Stomach smooth muscle (tissue), 2 donors: Measurements from ENCODE around the gene PRPF39.
A peak's percentile ranks its signal among the peaks of the same experiment; 100 is the strongest.
"Not testable (repeated sequence)": the region's sequence is repeated elsewhere in the genome, so short reads cannot be mapped to it uniquely, and the experiment has no call there.

Experiments
- H3K27ac ChIP-seq: one replicate; pipeline ENCODE4 v1.7.0; 2013; ENCODE audit warnings: mild to moderate bottlenecking, low read length, inconsistent platforms
- H3K27me3 ChIP-seq, 2 donors: one replicate each; pipeline ENCODE4 v1.7.0; 2013; ENCODE audit warnings: low read length in 2 of 2; ENCODE audit not compliant: insufficient read depth in 2 of 2, control insufficient read depth in 1 of 2
- H3K36me3 ChIP-seq, 2 donors: one replicate each; pipeline ENCODE4 v1.7.0; 2013; ENCODE audit warnings: low read length in 2 of 2; ENCODE audit not compliant: control insufficient read depth in 2 of 2, insufficient read depth in 2 of 2
- H3K4me1 ChIP-seq: one replicate; pipeline ENCODE4 v1.7.0; 2013; ENCODE audit warnings: low read length; ENCODE audit not compliant: control insufficient read depth, insufficient read depth
- H3K4me3 ChIP-seq, 2 donors: one replicate each; pipeline ENCODE4 v1.7.0; 2013; ENCODE audit warnings: low read length in 2 of 2
- H3K9ac ChIP-seq, 2 donors: one replicate each; pipeline ENCODE4 v1.7.0; 2013; ENCODE audit warnings: low read length in 2 of 2, mild to moderate bottlenecking in 1 of 2
- H3K9me3 ChIP-seq, 2 donors: one replicate each; pipeline ENCODE4 v1.7.0; 2013; ENCODE audit warnings: low read length in 2 of 2; ENCODE audit not compliant: control insufficient read depth in 2 of 2
- donor health status: healthy.
- donor health status: Pancreatic carcinoma.

Gene PRPF39

GRCh38 chr14:45135659-45136395 is 51.9 kb downstream of the PRPF39 start, which contains the start of gene FANCM:
Gene FANCM, plus strand, starts transcription at chr14:45135930. Its CDS starts 102 bp downstream, at chr14:45136032.
- Histone ChIP-seq H3K4me3 (peak within 1 kb of the TSS; percentile 77 to 94), H3K4me1 (peaks cover 13% of the 10 kb centered on the region), H3K9me3 (no peaks in the 10 kb centered on the region)

GRCh38 chr14:45136399-45136798 is 52.5 kb downstream of the PRPF39 start:
- Histone ChIP-seq H3K27me3 (no peaks in the 10 kb centered on the region), H3K4me1 (peaks cover 13% of the 10 kb centered on the region), H3K9ac (peak overlapping the region; percentile 24 to 74), H3K27ac (peak overlapping the region; percentile 88), H3K36me3 (no peaks in the 10 kb centered on the region), H3K4me3 (peak overlapping the region; percentile 77 to 94), H3K9me3 (no peaks in the 10 kb centered on the region)

More at GRCh38 chr14:45135659-45136395, 51.9 kb downstream of the PRPF39 start, which contains the start of gene FANCM:
- H3K9ac ChIP-seq = peak within 1 kb of the TSS; percentile 85 to 98
- H3K27me3 ChIP-seq = no peaks in the 10 kb centered on the region
- no peaks in the 10 kb centered on the region for H3K36me3 ChIP-seq
- H3K27ac ChIP-seq = peak within 1 kb of the TSS; percentile 88

GRCh38 chr14:45140661-45141187 is 56.8 kb downstream of the PRPF39 start:
- H3K9ac ChIP-seq = no peak overlapping the region
- no peak overlapping the region for H3K27ac ChIP-seq
- no peaks in the 10 kb centered on the region for H3K9me3 ChIP-seq
- no peak overlapping the region for H3K4me3 ChIP-seq
- H3K36me3 ChIP-seq = no peaks in the 10 kb centered on the region
- H3K27me3 ChIP-seq = no peaks in the 10 kb centered on the region
- peaks cover 13% of the 10 kb centered on the region for H3K4me1 ChIP-seq

GRCh38 chr14:45142083-45142482 is 58.2 kb downstream of the PRPF39 start:
- H3K27me3 ChIP-seq, H3K9ac ChIP-seq, H3K27ac ChIP-seq, H3K4me1 ChIP-seq, H3K36me3 ChIP-seq, H3K9me3 ChIP-seq, H3K4me3 ChIP-seq: not testable (repeated sequence)

GRCh38 chr14:45144658-45145057 is 60.7 kb downstream of the PRPF39 start:
- Histone ChIP-seq H3K9me3 (no peaks in the 10 kb centered on the region), H3K9ac (no peak overlapping the region), H3K27me3 (no peaks in the 10 kb centered on the region), H3K36me3 (no peaks in the 10 kb centered on the region), H3K4me1 (no peaks in the 10 kb centered on the region), H3K4me3 (no peak overlapping the region), H3K27ac (no peak overlapping the region)

- Histone ChIP-seq H3K36me3 (no peaks in the 10 kb centered on the region), H3K27me3 (no peaks in the 10 kb centered on the region), H3K4me1 (no peaks in the 10 kb centered on the region), H3K9me3 (no peaks in the 10 kb centered on the region), H3K27ac (no peak overlapping the region), H3K4me3 (no peak overlapping the region), H3K9ac (no peak overlapping the region)
These were observed 61.3 kb downstream of the PRPF39 start for GRCh38 chr14:45145214-45145613.

- Histone ChIP-seq H3K27ac (no peak overlapping the region), H3K4me1 (no peaks in the 10 kb centered on the region), H3K27me3 (no peaks in the 10 kb centered on the region), H3K9me3 (no peaks in the 10 kb centered on the region), H3K9ac (no peak overlapping the region), H3K36me3 (no peaks in the 10 kb centered on the region), H3K4me3 (no peak overlapping the region)
These were observed 65.7 kb downstream of the PRPF39 start for GRCh38 chr14:45149602-45150001.

GRCh38 chr14:45150386-45150890 is 66.5 kb downstream of the PRPF39 start:
- Histone ChIP-seq H3K9ac (no peak overlapping the region), H3K27me3 (no peaks in the 10 kb centered on the region), H3K27ac (no peak overlapping the region), H3K4me1 (no peaks in the 10 kb centered on the region), H3K9me3 (no peaks in the 10 kb centered on the region), H3K36me3 (no peaks in the 10 kb centered on the region), H3K4me3 (no peak overlapping the region)

- Histone ChIP-seq H3K9me3 (no peaks in the 10 kb centered on the region), H3K27ac (no peak overlapping the region), H3K36me3 (peaks cover 0 to 2% of the 10 kb centered on the region in 2 donors), H3K4me1 (no peaks in the 10 kb centered on the region), H3K9ac (no peak overlapping the region), H3K4me3 (no peak overlapping the region), H3K27me3 (no peaks in the 10 kb centered on the region)
These were observed 72.2 kb downstream of the PRPF39 start for GRCh38 chr14:45156067-45156466.
